ENCODE measurements around the gene CCDC39. TPM values are rescaled to one million over a fixed set of nuclear protein-coding genes. Genes with fewer than 3 reads are reported as not detected.

Gene CCDC39
- not detected in 2 replicates for total RNA-seq (2014; rRNA removed)
- polyA plus RNA-seq (2012) = not detected

- DNase-seq (ENCODE audit: low read depth) = peak; percentile 49
These were observed at the start of gene CCDC39 for GRCh38 chr3:180679178-180680096. TSS of gene CCDC39 (minus strand) at chr3:180679489. CDS start at chr3:180679380, 109 bp downstream.

GRCh38 chr3:180720012-180720411, 40.7 kb upstream of the CCDC39 start:
- no peak for DNase-seq (ENCODE audit: low read depth)

- DNase-seq (ENCODE audit: low read depth) = no peak
These were observed 28.6 kb upstream of the CCDC39 start for GRCh38 chr3:180707896-180708295.

- no peak for DNase-seq (ENCODE audit: low read depth)
These were observed 26.3 kb upstream of the CCDC39 start for GRCh38 chr3:180705619-180706018.

- DNase-seq (ENCODE audit: low read depth) = no peak
These were observed 25.2 kb upstream of the CCDC39 start for GRCh38 chr3:180704532-180704931.

- DNase-seq (ENCODE audit: low read depth) = peak; percentile 2
These were observed 21.7 kb upstream of the CCDC39 start for GRCh38 chr3:180700941-180701340.

GRCh38 chr3:180698760-180699270, 19.5 kb upstream of the CCDC39 start:
- no peak for DNase-seq (ENCODE audit: low read depth)

- DNase-seq (ENCODE audit: low read depth) = no peak
These were observed 15.0 kb upstream of the CCDC39 start for GRCh38 chr3:180694321-180694720.

GRCh38 chr3:180693656-180694055, 14.4 kb upstream of the CCDC39 start:
- no peak for DNase-seq (ENCODE audit: low read depth)

- no peak for DNase-seq (ENCODE audit: low read depth)
These were observed 10.8 kb upstream of the CCDC39 start for GRCh38 chr3:180690061-180690460.

GRCh38 chr3:180684807-180685206, 5.5 kb upstream of the CCDC39 start:
- DNase-seq (ENCODE audit: low read depth) = no peak

- no peak for DNase-seq (ENCODE audit: low read depth)
These were observed 4.5 kb upstream of the CCDC39 start for GRCh38 chr3:180683816-180684215.

GRCh38 chr3:180680097-180680430, 775 bp upstream of the CCDC39 start:
- peak; percentile 41 for DNase-seq (ENCODE audit: low read depth)

- no peak for DNase-seq (ENCODE audit: low read depth)
These were observed 1.1 kb downstream of the CCDC39 start for GRCh38 chr3:180678231-180678630.

GRCh38 chr3:180661444-180661843, 17.8 kb downstream of the CCDC39 start:
- no peak for DNase-seq (ENCODE audit: low read depth)

- no peak for DNase-seq (ENCODE audit: low read depth)
These were observed 22.2 kb downstream of the CCDC39 start for GRCh38 chr3:180657094-180657493.

GRCh38 chr3:180656406-180656805, 22.9 kb downstream of the CCDC39 start:
- DNase-seq (ENCODE audit: low read depth) = no peak

GRCh38 chr3:180646187-180646790, 33.0 kb downstream of the CCDC39 start:
- peak; percentile 4 for DNase-seq (ENCODE audit: low read depth)

- DNase-seq (ENCODE audit: low read depth) = no peak
These were observed 38.3 kb downstream of the CCDC39 start for GRCh38 chr3:180640987-180641386.

- no peak for DNase-seq (ENCODE audit: low read depth)
These were observed 45.6 kb downstream of the CCDC39 start for GRCh38 chr3:180633722-180634121.

- DNase-seq (ENCODE audit: low read depth) = peak; percentile 5
These were observed 48.0 kb downstream of the CCDC39 start for GRCh38 chr3:180631317-180631716.

- no peak for DNase-seq (ENCODE audit: low read depth)
These were observed 48.9 kb downstream of the CCDC39 start for GRCh38 chr3:180630371-180630770.

GRCh38 chr3:180626844-180627243, 52.4 kb downstream of the CCDC39 start:
- no peak for DNase-seq (ENCODE audit: low read depth)
